GM23248 (cell line): ENCODE results near the gene PLXDC1.

Experiments used
- EZH2 ChIP-seq: fragments of 200-600 bp; sonication (generic); IDR thresholded peaks from 2 replicates; pipeline ENCODE4 v1.6.1; 2018; ENCODE audit warnings: antibody characterized with exemption, mild to moderate bottlenecking; ENCODE audit not compliant: insufficient read depth, poor library complexity, severe bottlenecking
- EZH2phosphoT487 ChIP-seq: fragments of 200-600 bp; sonication (generic); IDR thresholded peaks from 2 replicates; pipeline ENCODE4 v1.6.1; 2018; ENCODE audit warnings: antibody characterized with exemption, moderate library complexity, mild to moderate bottlenecking, low read depth; ENCODE audit not compliant: insufficient read depth

GRCh38 chr17:39077252-39077651 lies 74.2 kb downstream of the PLXDC1 start:
- TF ChIP-seq EZH2, result no peak
- TF ChIP-seq EZH2phosphoT487, result no peak
